Measurements from ENCODE around the gene TMEM170B. TPM values are rescaled to one million over a fixed set of nuclear protein-coding genes. Genes with fewer than 3 reads are reported as not detected.

The TMEM170B gene
- total RNA-seq, 4 donors from 2014 or later: 2.0 to 15.3 (median 10.8) TPM

DNA sequence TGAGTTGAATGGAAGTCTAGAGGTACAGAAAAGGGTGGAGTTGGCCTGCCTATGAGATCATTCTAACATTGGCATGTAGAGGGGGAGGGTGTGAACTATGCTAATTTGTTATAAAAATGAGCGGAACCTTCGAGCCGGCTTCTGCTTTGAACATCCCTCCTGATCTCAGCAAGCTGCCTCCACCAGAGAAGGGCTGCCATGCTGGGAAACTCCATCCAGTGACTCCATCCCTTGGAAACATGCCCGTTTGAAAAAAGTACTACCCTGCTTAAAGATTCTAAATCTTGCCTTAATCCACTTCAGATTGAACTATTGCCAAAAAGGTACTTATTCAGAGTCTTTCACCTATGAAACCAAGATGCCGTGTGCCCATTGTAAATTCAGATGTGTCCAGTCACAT, 43.6 kb upstream of the TMEM170B start:
- Histone ChIP-seq H3K4me3 (no peak overlapping the region), H3K9me3 (no peaks in the 10 kb centered on the region), H3K4me1 (no peaks in the 10 kb centered on the region), H3K27ac (no peak overlapping the region), H3K27me3 (no peaks in the 10 kb centered on the region), H3K36me3 (no peaks in the 10 kb centered on the region)
- intact Hi-C loops (cut with DNase I; ENCODE audit: low total_unique reads): loop anchor here (10.0 kb wide), 1 partner anchor 319 kb away; no protein-coding TSS in a partner anchor
- no peak for DNase-seq
- TF ChIP-seq POLR2A (IDR thresholded peaks at IDR 0.05) (no peak), CTCF (IDR thresholded peaks at IDR 0.05) (no peak)

DNA sequence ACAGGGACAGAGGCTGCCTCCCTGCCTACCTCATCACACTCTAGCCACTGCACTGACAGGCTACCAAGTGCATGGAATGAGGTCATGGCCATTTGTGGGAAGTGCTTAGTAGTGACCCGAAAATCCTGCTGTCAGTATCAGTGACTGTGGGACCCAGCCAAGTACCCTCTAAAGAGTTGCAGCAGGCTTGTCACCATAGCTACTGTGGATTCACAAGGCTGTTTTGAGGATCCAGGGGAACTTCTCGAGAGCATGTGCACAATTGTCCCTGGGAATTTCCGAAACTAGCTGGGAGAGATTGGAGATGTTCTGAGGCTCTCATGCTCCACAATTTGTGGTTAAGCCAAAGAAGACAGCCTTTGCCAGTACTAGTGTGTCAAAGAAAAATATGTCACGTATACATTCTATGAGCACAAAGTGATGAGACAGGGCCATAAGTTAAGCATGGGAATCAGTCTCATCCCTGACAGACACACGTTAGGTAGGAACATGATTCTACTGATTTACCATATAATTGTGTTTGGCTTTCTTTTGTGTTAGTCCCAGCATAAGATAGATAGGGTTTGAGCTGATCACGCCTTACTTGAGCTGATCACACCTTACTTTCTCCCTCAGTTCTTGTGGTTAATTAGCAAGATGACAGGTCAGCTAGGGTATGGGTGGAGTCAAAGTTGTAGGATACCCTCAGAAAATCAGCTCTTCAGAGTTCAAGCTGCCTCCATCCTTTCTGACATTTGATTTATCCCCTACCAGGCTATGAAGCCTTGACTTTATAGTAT, 42.6 kb upstream of the TMEM170B start:
- Histone ChIP-seq H3K27ac (peak overlapping the region in 1 of 2 donors; percentile 60), H3K27me3 (no peaks in the 10 kb centered on the region), H3K36me3 (no peaks in the 10 kb centered on the region), H3K9me3 (no peaks in the 10 kb centered on the region), H3K4me3 (no peak overlapping the region), H3K4me1 (no peaks in the 10 kb centered on the region)
- intact Hi-C loops (cut with DNase I; ENCODE audit: low total_unique reads): loop anchor here (5.0 to 10.0 kb wide), 2 partner anchors 320 to 348 kb away; no protein-coding TSS in a partner anchor
- TF ChIP-seq POLR2A (IDR thresholded peaks at IDR 0.05): no peak
- no peak for TF ChIP-seq CTCF (IDR thresholded peaks at IDR 0.05)
- no peak for DNase-seq

GRCh38 chr6:11495565-11496145, 41.9 kb upstream of the TMEM170B start:
- Histone ChIP-seq H3K4me3 (no peak overlapping the region), H3K9me3 (no peaks in the 10 kb centered on the region), H3K27ac (peak overlapping the region in 1 of 2 donors; percentile 60), H3K27me3 (no peaks in the 10 kb centered on the region), H3K4me1 (no peaks in the 10 kb centered on the region), H3K36me3 (no peaks in the 10 kb centered on the region)
- intact Hi-C loops (cut with DNase I; ENCODE audit: low total_unique reads): loop anchor here (5.0 to 10.0 kb wide), 2 partner anchors 321 to 348 kb away; no protein-coding TSS in a partner anchor
- no peak for DNase-seq
- TF ChIP-seq CTCF (IDR thresholded peaks at IDR 0.05): no peak
- TF ChIP-seq POLR2A (IDR thresholded peaks at IDR 0.05): no peak

- H3K27me3 ChIP-seq: no peaks in the 10 kb centered on the region
- no peak overlapping the region for H3K4me3 ChIP-seq
- H3K9me3 ChIP-seq: no peaks in the 10 kb centered on the region
- DNase-seq: peak; percentile 64 to 77
- H3K36me3 ChIP-seq: no peaks in the 10 kb centered on the region
- intact Hi-C loops (cut with DNase I; ENCODE audit: low total_unique reads): loop anchor here (5.0 to 10.0 kb wide), 2 partner anchors 322 to 349 kb away; no protein-coding TSS in a partner anchor
- H3K27ac ChIP-seq: peak overlapping the region in 1 of 2 donors; percentile 60
- TF ChIP-seq CTCF (IDR thresholded peaks at IDR 0.05) (peak; percentile 90 to 98 (median 94)), POLR2A (IDR thresholded peaks at IDR 0.05) (no peak)
- no peaks in the 10 kb centered on the region for H3K4me1 ChIP-seq
Observed at GRCh38 chr6:11496152-11497060, 41.1 kb upstream of the TMEM170B start.

Data from uterus (tissue), 4 donors.